HCT116 (cell line): ENCODE data around the gene FAM228B. TPM values are rescaled to one million over a fixed set of nuclear protein-coding genes. Genes with fewer than 3 reads are reported as not detected.
"Not testable (repeated sequence)": the region's sequence is repeated elsewhere in the genome, so short reads cannot be mapped to it uniquely, and the experiment has no call there.

Experiments used
- ATAC-seq: fragments of 200-7000 bp; cut with Tn5 transposase; 2 replicates; pipeline ENCODE4 v1.9.1; 2020; ENCODE audit warnings: mild to moderate bottlenecking, moderate library complexity
- BruUV-seq: library from RNA; stranded (reverse); fragments of 400-500 nt; replicated peaks from 2 replicates; lab custom pipeline; 2021; lab: Mats Ljungman, UMichigan
- CTCF ChIA-PET: fragments of 300-600 bp; sonication (Branson Sonifier 250); formaldehyde crosslinking; loops from one replicate; lab custom pipeline; 2021; ENCODE audit warnings: antibody characterized with exemption; lab: Charles Lee
- POLR2A ChIA-PET: fragments of 300-600, 350-600 bp; sonication (Branson Sonifier 250); formaldehyde crosslinking; loops from one replicate; lab custom pipeline; 2021; ENCODE audit warnings: antibody characterized with exemption; lab: Charles Lee
- RAD21 ChIA-PET, 2 experiments: fragments of 300-600 bp; sonication (Branson Sonifier 250); formaldehyde crosslinking; loops; one replicate each; lab custom pipeline; 2023; ENCODE audit warnings: low total read pairs in 2 of 2; ENCODE audit not compliant: uncharacterized antibody in 2 of 2, unreplicated experiment in 2 of 2, low non-redundant PET in 1 of 2; lab: Charles Lee
- DNase-seq: peaks from one replicate; pipeline ENCODE4 v3.0.0-alpha.2; 2010; ENCODE audit warnings: low read depth, low spot score
- H2AFZ ChIP-seq: fragments of 200-600 bp; shearing (Covaris generic), sonication (generic); 2 replicates; pipeline ENCODE4 v1.6.1; 2017; ENCODE audit warnings: low read depth, mixed run types, mixed read lengths, antibody characterized with exemption, low read length; ENCODE audit not compliant: poor library complexity, severe bottlenecking
- H3K27ac ChIP-seq: 2 replicates; pipeline ENCODE4 v1.5.1; 2012; ENCODE audit warnings: low read depth, low read length
- H3K27me3 ChIP-seq: fragments of 200-600 bp; sonication (generic); 2 replicates; pipeline ENCODE4 v1.6.1; 2016; ENCODE audit warnings: mixed run types, low read length, mixed read lengths; ENCODE audit not compliant: insufficient read depth
- H3K36me3 ChIP-seq, 2 experiments: fragments of 200-500 bp in 1 of 2; fragments of 200-600 bp in 1 of 2; sonication (Bioruptor generic) in 1 of 2; sonication (generic) in 1 of 2; 2 replicates each; pipeline versions ENCODE4 v1.5.1 to v1.6.1; 2014 to 2016; ENCODE audit warnings: low read length in 2 of 2, inconsistent platforms in 1 of 2, mixed read lengths in 1 of 2, mixed run types in 1 of 2; ENCODE audit not compliant: insufficient read depth in 2 of 2, control insufficient read depth in 1 of 2
- H3K4me1 ChIP-seq, 2 experiments: fragments of 200-600 bp in 1 of 2; sonication (generic) in 1 of 2; 2 replicates each; pipeline versions ENCODE4 v1.5.1 to v1.6.1; 2012 to 2017; ENCODE audit warnings: low read length in 2 of 2, inconsistent platforms in 1 of 2, mild to moderate bottlenecking in 1 of 2, mixed read lengths in 1 of 2, mixed run types in 1 of 2, moderate library complexity in 1 of 2; ENCODE audit not compliant: insufficient read depth in 2 of 2, control insufficient read depth in 1 of 2
- H3K4me2 ChIP-seq: fragments of 200-600 bp; sonication (generic); 2 replicates; pipeline ENCODE4 v1.6.1; 2017; ENCODE audit warnings: mixed run types, low read length, mixed read lengths
- H3K4me3 ChIP-seq, 2 experiments: fragments of 200-600 bp in 1 of 2; sonication (generic) in 1 of 2; replicated peaks in 1 of 2; 2 replicates each; pipeline ENCODE4 v1.5.1; 2011 to 2016; ENCODE audit warnings: low read length in 2 of 2, control low read depth in 1 of 2, low read depth in 1 of 2, mild to moderate bottlenecking in 1 of 2, mixed read lengths in 1 of 2, mixed run types in 1 of 2
- H3K79me2 ChIP-seq: fragments of 200-600 bp; sonication (generic); 2 replicates; pipeline ENCODE4 v1.6.1; 2017; ENCODE audit warnings: mild to moderate bottlenecking, mixed run types, low read length, moderate library complexity, mixed read lengths; ENCODE audit not compliant: insufficient read depth
- H3K9ac ChIP-seq: fragments of 200-600 bp; sonication (generic); 2 replicates; pipeline ENCODE4 v1.6.1; 2016; ENCODE audit warnings: low read length, mixed read lengths
- H3K9me2 ChIP-seq: fragments of 200-600 bp; sonication (generic), shearing (Covaris generic); 2 replicates; pipeline ENCODE4 v1.6.1; 2017; ENCODE audit warnings: mixed run types, mild to moderate bottlenecking, moderate library complexity; ENCODE audit not compliant: insufficient read depth
- H3K9me3 ChIP-seq, 2 experiments: fragments of 200-500 bp in 1 of 2; fragments of 200-600 bp in 1 of 2; sonication (Bioruptor generic) in 1 of 2; sonication (generic) in 1 of 2; 2 replicates each; pipeline ENCODE4 v1.6.1; 2014 to 2017; ENCODE audit warnings: low read length in 2 of 2, mixed read lengths in 2 of 2, inconsistent platforms in 1 of 2, low read depth in 1 of 2, mild to moderate bottlenecking in 1 of 2, mixed run types in 1 of 2, moderate library complexity in 1 of 2; ENCODE audit not compliant: control insufficient read depth in 1 of 2, insufficient read depth in 1 of 2
- H4K20me1 ChIP-seq: fragments of 200-600 bp; sonication (generic), shearing (Covaris generic); 2 replicates; pipeline ENCODE4 v1.6.1; 2017; ENCODE audit warnings: mixed run types, mild to moderate bottlenecking, moderate library complexity; ENCODE audit not compliant: insufficient read depth
- CBX3 ChIP-seq: IDR thresholded peaks from 2 replicates; pipeline ENCODE4 v1.6.1; 2012; ENCODE audit warnings: low read depth
- CEBPB ChIP-seq: IDR thresholded peaks from 2 replicates; pipeline ENCODE4 v1.6.1; 2012; ENCODE audit warnings: low read depth
- EZH2 ChIP-seq: fragments of 200-600 bp; sonication (generic); IDR thresholded peaks from 2 replicates; pipeline ENCODE4 v1.6.1; 2017; ENCODE audit warnings: antibody characterized with exemption, mixed run types
- JUND ChIP-seq: IDR thresholded peaks from 2 replicates; pipeline ENCODE4 v1.6.1; 2012
- MAX ChIP-seq: IDR thresholded peaks from 2 replicates; pipeline ENCODE4 v1.6.1; 2012
- SP1 ChIP-seq: IDR thresholded peaks from 2 replicates; pipeline ENCODE4 v1.6.1; 2012; ENCODE audit warnings: low read depth
- SRF ChIP-seq: IDR thresholded peaks from 2 replicates; pipeline ENCODE4 v1.6.1; 2012; ENCODE audit warnings: low read depth
- TCF7L2 ChIP-seq: IDR thresholded peaks from 2 replicates; pipeline ENCODE4 v1.7.0; 2011; ENCODE audit warnings: borderline replicate concordance, inconsistent platforms; ENCODE audit not compliant: insufficient read depth, insufficient read length; ENCODE audit errors: extremely low read depth
- ZBTB33 ChIP-seq: IDR thresholded peaks from 2 replicates; pipeline ENCODE4 v1.6.1; 2011; ENCODE audit warnings: mild to moderate bottlenecking, low read length, moderate library complexity; ENCODE audit not compliant: insufficient replicate concordance; ENCODE audit errors: extremely low read depth
- intact Hi-C: fragments of 100-400 bp; cut with micrococcal nuclease; formaldehyde crosslinking; loops from 2 replicates; pipeline ENCODE4 v1.10.0; 2022
- total RNA-seq: library from RNA; stranded (reverse); gene quantifications from one replicate; pipeline ENCODE4 v1.2.1, GENCODE V29; 2021; ENCODE audit not compliant: unreplicated experiment
- TF ChIP-seq, protein P1 (sequence below): IDR thresholded peaks from 2 replicates; pipeline ENCODE4 v1.6.1; 2012

FAM228B gene
- total RNA-seq, 1 experiment from 2014 or later = 5.6 TPM

DNA sequence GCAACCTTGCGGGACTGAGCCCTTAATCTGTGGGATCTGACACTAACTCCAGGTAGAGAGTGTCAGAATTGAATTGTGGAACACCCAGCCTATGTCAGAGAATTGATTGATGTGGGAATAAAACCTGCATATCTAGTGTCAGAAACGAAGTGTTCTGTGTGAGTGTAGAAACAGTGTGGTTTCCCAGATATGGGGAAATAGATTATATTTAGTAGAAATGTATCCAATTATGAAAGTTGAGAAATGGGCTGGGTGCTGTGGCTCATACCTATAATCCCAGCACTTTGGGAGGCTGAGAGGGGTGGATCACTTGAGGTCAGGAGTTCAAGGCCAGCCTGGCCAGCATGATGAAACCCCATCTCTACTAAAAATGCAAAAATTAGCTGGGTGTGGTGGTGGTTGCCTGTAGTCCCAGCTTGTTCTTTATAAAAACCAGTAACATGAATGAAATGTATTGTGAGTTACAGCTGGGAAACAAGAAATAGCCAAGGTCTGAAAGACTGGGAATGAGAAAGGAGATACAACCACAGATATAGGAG lies 34.4 kb upstream of the FAM228B start:
- CTCF ChIA-PET = no interaction called here
- ATAC-seq = no peak
- no peak overlapping the region for H3K4me2 ChIP-seq

DNA sequence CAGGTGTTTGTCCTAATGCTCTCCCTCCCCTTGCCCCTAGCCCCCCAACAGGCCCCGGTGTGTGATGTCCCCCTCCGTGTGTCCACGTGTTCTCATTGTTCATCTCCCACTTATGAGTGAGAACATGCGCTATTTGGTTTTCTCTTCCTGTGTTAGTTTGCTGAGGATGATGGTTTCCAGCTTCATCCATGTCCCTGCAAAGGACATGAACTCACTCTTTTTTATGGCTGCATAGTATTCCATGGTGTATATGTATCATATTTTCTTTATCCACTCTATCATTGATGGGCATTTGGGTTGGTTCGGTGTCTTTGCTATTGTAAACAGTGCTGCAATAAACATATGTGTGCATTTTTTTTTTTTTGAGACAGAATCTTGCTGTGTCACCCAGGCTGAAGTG lies 30.0 kb upstream of the FAM228B start:
- intact Hi-C loops, BruUV-seq, H3K4me2 ChIP-seq, H2AFZ ChIP-seq, H3K9me2 ChIP-seq, H3K36me3 ChIP-seq, H4K20me1 ChIP-seq, H3K27me3 ChIP-seq, DNase-seq, H3K9ac ChIP-seq, H3K4me1 ChIP-seq, H3K4me3 ChIP-seq, H3K79me2 ChIP-seq, POLR2A ChIA-PET, RAD21 ChIA-PET, H3K9me3 ChIP-seq, H3K27ac ChIP-seq, CTCF ChIA-PET, ATAC-seq: not testable (repeated sequence)

More for the DNA sequence above, 34.4 kb upstream of the FAM228B start:
- Histone ChIP-seq H3K9ac (no peak overlapping the region), H3K79me2 (no peaks in the 10 kb centered on the region), H3K27me3 (no peaks in the 10 kb centered on the region), H3K27ac (no peak overlapping the region), H3K4me1 (peaks cover 4 to 10% of the 10 kb centered on the region in 2 experiments; a peak in 2 of 4 replicates), H3K36me3 (no peaks in the 10 kb centered on the region), H4K20me1 (no peaks in the 10 kb centered on the region), H2AFZ (no peak overlapping the region), H3K4me3 (no peak overlapping the region), H3K9me2 (no peaks in the 10 kb centered on the region), H3K9me3 (no peaks in the 10 kb centered on the region)
- no peak for DNase-seq
- RAD21 ChIA-PET = no interaction called here
- POLR2A ChIA-PET = no interaction called here
- BruUV-seq = no TSS peak
- intact Hi-C loops = no loop called here
- no peak for TF ChIP-seq ZBTB33
- no peak for TF ChIP-seq SRF
- TF ChIP-seq CBX3 = no peak
- no peak for TF ChIP-seq JUND
- TF ChIP-seq SP1 = no peak
- no peak for TF ChIP-seq MAX
- TF ChIP-seq, protein P1, sequence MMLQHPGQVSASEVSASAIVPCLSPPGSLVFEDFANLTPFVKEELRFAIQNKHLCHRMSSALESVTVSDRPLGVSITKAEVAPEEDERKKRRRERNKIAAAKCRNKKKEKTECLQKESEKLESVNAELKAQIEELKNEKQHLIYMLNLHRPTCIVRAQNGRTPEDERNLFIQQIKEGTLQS = no peak
- TF ChIP-seq EZH2 = no peak
- no peak for TF ChIP-seq TCF7L2
- no peak for TF ChIP-seq CEBPB

- POLR2A ChIA-PET, intact Hi-C loops, CTCF ChIA-PET, H3K4me1 ChIP-seq, H3K9ac ChIP-seq, H3K4me2 ChIP-seq, H3K9me2 ChIP-seq, H3K27ac ChIP-seq, H3K9me3 ChIP-seq, BruUV-seq, H3K27me3 ChIP-seq, H3K79me2 ChIP-seq, H2AFZ ChIP-seq, H3K36me3 ChIP-seq, RAD21 ChIA-PET, H3K4me3 ChIP-seq, H4K20me1 ChIP-seq, ATAC-seq, DNase-seq: not testable (repeated sequence)
Measured at GRCh38 chr2:24095171-24095677, 28.0 kb upstream of the FAM228B start.
